Measurements from ENCODE around the gene ITSN1.

- TF ChIP-seq FOXM1 (IDR thresholded peaks at IDR 0.05; ENCODE audit: borderline replicate concordance, low read depth) (no peak), RAD21 (IDR thresholded peaks at IDR 0.05; ENCODE audit: low read depth) (no peak), ZBTB7A (IDR thresholded peaks at IDR 0.05; ENCODE audit: low read depth) (no peak), USF1 (IDR thresholded peaks at IDR 0.05) (no peak), TAF1 (IDR thresholded peaks at IDR 0.05; ENCODE audit: low read depth) (no peak), CEBPB (IDR thresholded peaks at IDR 0.05) (no peak), REST (IDR thresholded peaks at IDR 0.05; ENCODE audit: low read depth) (no peak), EP300 (IDR thresholded peaks at IDR 0.05; ENCODE audit: borderline replicate concordance) (no peak), NFIC (IDR thresholded peaks at IDR 0.05) (no peak), CREB1 (IDR thresholded peaks at IDR 0.05; ENCODE audit: low read depth) (no peak)
- TF ChIP-seq, protein P1, sequence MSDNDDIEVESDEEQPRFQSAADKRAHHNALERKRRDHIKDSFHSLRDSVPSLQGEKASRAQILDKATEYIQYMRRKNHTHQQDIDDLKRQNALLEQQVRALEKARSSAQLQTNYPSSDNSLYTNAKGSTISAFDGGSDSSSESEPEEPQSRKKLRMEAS (IDR thresholded peaks at IDR 0.05) = no peak
These were observed 256.3 kb downstream of the ITSN1 start for GRCh38 chr21:33898586-33898985.

All from Ishikawa (cell line).